Fibroblast of skin of right biceps (primary cell): ENCODE measurements around the gene HUWE1.
"Not testable (repeated sequence)": the region's sequence is repeated elsewhere in the genome, so short reads cannot be mapped to it uniquely, and the experiment has no call there.

Experiments
- DNase-seq: peaks from one replicate; pipeline ENCODE4 v3.0.0-alpha.2; 2013

The HUWE1 gene

GRCh38 chrX:53686151-53686885, at the start of gene HUWE1:
HUWE1 (minus strand) TSS chrX:53686719; CDS start chrX:53654107, 32,612 bp downstream.
- peak; percentile 72 for DNase-seq

GRCh38 chrX:53732797-53733196, 46.3 kb upstream of the HUWE1 start:
- DNase-seq, result no peak

GRCh38 chrX:53729751-53730150, 43.2 kb upstream of the HUWE1 start:
- DNase-seq, result peak; percentile 8

GRCh38 chrX:53728506-53728905, 42.0 kb upstream of the HUWE1 start:
- DNase-seq, result no peak

GRCh38 chrX:53724872-53725271, 38.4 kb upstream of the HUWE1 start:
- no peak for DNase-seq

- no peak for DNase-seq
These were observed 36.9 kb upstream of the HUWE1 start for GRCh38 chrX:53723381-53723780.

GRCh38 chrX:53721610-53722009, 35.1 kb upstream of the HUWE1 start:
- not testable (repeated sequence) for DNase-seq

- DNase-seq, result not testable (repeated sequence)
These were observed 33.1 kb upstream of the HUWE1 start for GRCh38 chrX:53719666-53720065.

- DNase-seq, result no peak
These were observed 31.6 kb upstream of the HUWE1 start for GRCh38 chrX:53718073-53718472.

GRCh38 chrX:53717205-53717604, 30.7 kb upstream of the HUWE1 start:
- no peak for DNase-seq

GRCh38 chrX:53716328-53717088, 30.0 kb upstream of the HUWE1 start:
- peak; percentile 31 for DNase-seq

GRCh38 chrX:53715346-53715924, 28.9 kb upstream of the HUWE1 start:
- no peak for DNase-seq

- no peak for DNase-seq
These were observed 28.2 kb upstream of the HUWE1 start for GRCh38 chrX:53714580-53715345.

GRCh38 chrX:53713987-53714579, 27.6 kb upstream of the HUWE1 start:
- no peak for DNase-seq

- DNase-seq, result no peak
These were observed 24.9 kb upstream of the HUWE1 start for GRCh38 chrX:53711436-53711835.

- no peak for DNase-seq
These were observed 18.3 kb upstream of the HUWE1 start for GRCh38 chrX:53704854-53705253.

GRCh38 chrX:53704294-53704693, 17.8 kb upstream of the HUWE1 start:
- DNase-seq, result no peak

GRCh38 chrX:53695946-53696549, 9.5 kb upstream of the HUWE1 start:
- DNase-seq, result no peak

GRCh38 chrX:53694642-53695041, 8.1 kb upstream of the HUWE1 start:
- DNase-seq, result no peak

GRCh38 chrX:53688300-53688699, 1.8 kb upstream of the HUWE1 start:
- no peak for DNase-seq

GRCh38 chrX:53685711-53686110, 808 bp downstream of the HUWE1 start:
- no peak for DNase-seq
